ENCODE measurements around the gene NETO2.

DNA sequence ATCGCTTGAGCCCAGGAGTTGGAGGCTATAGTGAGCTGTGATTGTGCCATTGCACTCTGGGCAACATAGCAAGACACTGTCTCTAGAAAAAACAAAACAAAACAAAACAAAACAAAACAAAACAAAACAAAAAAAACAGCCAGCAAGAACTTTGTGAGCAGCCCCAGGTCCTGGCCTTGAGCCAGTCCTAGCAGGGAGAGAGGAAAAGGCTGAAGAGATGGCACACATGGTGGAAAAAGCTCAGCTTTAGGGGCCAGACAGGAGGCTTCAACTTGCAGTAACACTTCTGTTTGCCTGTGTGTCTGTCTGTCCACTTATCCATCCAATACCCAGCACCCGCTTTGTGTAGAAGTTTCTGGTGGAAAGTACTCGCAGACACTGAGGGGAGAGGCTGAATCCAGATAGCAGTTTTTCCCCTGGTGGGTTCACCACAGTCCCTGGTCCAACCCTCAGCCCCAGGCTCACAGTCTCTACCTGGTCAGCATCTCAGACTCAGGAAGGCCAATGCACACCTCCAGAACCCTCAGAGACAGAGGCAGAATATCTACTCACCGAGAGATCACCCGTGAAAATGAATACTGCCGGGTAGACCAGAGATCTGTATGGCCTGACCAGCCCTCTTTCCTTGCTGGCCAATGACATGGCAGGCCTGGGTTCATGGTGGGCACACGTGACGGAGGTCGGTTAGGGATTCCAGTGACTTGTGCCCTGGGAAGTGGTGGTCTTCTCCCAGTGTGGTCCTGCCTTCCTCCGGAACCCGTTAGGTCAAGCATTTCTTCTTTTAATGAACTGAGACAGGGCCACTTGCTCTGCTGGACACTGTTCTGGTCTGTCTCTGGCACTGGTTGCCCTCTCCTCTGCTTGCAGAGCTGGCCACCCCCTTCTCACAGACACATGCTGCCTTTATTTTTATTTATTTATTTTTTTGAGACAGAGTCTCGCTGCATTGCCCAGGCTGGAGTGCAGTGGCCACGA lies 90.8 kb downstream of the NETO2 start:
- TF ChIP-seq, protein P1, sequence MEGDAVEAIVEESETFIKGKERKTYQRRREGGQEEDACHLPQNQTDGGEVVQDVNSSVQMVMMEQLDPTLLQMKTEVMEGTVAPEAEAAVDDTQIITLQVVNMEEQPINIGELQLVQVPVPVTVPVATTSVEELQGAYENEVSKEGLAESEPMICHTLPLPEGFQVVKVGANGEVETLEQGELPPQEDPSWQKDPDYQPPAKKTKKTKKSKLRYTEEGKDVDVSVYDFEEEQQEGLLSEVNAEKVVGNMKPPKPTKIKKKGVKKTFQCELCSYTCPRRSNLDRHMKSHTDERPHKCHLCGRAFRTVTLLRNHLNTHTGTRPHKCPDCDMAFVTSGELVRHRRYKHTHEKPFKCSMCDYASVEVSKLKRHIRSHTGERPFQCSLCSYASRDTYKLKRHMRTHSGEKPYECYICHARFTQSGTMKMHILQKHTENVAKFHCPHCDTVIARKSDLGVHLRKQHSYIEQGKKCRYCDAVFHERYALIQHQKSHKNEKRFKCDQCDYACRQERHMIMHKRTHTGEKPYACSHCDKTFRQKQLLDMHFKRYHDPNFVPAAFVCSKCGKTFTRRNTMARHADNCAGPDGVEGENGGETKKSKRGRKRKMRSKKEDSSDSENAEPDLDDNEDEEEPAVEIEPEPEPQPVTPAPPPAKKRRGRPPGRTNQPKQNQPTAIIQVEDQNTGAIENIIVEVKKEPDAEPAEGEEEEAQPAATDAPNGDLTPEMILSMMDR (conservative IDR thresholded peaks at IDR 0.05; ENCODE audit: low read length): no peak
- TF ChIP-seq EZH2phosphoT487 (IDR thresholded peaks at IDR 0.05; ENCODE audit: borderline replicate concordance, low read depth, low read length): no peak

All from OCI-LY7 (cell line).